HTERT RPE-1 (cell line): Measurements from ENCODE around the gene TULP1.

Experiments used
- in situ Hi-C: fragments of 300-500 bp; cut with MboI; formaldehyde crosslinking; loops from 4 replicates; pipeline ENCODE4 v1.14.3; 2020; ENCODE audit warnings: low sequenced_read_pairs

Gene TULP1

DNA sequence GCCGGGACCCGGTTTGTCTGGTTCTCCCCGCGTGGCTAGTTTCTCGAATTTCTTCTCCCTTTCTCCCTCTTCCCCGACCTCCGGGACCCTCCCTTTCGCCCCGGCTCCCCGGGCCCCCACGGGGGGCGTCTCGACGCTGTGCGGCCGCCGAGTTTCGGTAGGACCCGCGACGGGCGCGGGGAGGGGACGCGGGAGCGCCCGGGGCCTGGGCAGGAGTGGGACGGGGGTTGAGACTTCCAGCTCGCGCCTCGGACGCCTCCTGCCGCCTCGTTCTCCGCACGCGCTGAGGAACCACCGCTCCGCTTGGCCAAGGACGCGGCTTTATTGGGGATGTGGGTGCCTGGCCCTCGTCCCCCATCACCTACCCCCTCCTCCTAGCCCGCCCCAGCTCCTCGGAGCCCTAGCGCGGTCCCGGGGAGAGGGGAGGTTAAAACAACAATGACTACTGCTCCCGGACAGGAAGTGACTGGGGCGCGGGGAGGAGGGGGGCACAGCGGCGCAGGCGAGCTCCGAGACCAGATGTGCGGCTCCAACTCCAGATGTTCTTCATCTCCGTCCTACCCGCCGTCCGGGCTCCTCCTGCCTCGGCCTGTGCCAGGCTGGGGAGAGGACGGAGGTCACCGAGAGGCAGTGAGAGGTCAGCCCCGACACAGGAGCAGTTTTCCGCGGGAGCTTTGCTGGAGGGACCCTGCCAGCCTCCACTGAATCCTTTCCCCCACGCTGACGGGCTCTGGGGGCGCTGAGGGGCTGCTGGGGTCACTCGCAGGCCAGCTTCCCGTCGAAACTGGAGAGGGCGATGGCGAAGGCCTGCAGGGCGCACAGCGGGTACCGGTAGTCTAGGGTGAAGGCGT, 14.9 kb downstream of the TULP1 start:
- in situ Hi-C loops: no loop called here

DNA sequence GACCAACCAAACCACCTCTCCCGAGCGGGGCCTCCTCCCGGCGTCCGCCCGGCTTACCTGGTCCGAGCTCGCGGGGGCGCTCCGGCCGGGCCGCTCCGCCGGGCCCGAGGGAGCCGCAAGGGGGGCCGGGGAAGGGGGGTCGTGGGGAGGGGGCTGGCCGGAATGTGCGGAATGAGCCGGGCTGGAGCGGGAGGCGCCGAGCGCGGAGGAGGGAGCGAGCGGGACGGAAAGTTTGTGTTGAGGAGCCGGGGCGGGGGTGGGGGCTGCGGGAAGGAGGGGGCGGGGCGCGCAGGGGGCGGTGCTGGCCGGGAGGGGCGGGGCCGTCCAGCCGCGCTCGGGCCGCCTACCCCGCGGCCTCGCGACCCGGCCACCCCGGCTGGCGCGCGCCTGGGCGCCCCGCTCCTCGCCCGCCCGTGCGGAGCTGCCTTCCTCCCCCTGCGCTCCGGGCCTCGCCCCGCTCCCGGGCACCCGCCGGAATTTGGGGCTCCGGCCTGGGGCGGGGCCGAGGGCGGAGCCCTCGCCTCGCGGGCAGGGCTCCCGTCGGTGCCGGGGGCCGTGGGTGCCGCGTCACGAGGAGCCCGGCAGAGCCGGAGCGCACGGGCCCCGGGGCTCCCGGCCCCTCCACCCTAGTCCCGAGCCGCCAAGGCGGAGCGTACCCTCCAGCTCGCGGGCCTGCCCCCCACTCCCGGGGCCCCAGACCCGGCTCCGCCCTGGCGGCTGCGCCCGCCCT, 15.7 kb downstream of the TULP1 start, which contains the start of gene TEAD3:
Gene TEAD3, minus strand, starts transcription at position 239 of the 730 bp plus-strand sequence.
- in situ Hi-C loops: no loop called here

DNA sequence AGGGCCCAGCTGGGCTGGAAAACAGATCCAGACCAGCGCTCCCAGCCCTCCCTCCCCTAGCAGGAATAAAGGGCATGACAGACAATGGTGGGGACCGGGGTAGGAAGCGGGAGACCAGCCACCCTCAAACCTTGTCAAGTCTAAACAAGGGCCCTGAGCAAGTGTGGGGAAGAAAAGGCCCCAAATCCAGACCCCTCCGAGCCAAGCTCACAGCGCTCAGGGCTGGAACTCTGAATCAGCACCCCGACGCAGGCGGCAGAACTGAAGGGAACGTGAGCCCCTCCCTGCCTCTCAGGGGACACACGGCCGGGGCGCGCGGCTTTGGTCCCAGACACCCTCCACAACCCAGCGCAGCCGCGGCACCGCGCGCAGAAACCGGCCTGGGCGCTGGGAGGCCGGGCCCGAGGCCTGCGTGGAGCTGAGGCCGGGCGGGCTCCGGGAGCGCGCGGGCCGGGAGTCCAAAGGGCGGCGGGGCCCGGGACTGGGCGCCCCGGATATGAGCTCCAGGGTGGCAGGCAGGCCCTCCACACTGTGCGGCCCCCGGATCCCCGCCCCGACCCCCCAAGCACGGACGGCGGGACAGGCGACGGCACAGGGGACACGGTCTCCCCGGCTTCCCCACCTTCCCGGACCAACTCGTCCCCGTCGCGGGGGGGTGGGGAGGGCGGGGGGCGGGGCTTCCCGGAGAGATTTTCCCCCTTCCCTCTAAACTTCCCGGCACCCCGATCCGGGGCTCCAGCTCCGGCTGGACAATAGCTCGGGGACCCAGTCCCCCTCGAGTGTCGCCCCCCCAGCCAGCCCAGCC, 16.5 kb downstream of the TULP1 start:
- in situ Hi-C loops: no loop called here

DNA sequence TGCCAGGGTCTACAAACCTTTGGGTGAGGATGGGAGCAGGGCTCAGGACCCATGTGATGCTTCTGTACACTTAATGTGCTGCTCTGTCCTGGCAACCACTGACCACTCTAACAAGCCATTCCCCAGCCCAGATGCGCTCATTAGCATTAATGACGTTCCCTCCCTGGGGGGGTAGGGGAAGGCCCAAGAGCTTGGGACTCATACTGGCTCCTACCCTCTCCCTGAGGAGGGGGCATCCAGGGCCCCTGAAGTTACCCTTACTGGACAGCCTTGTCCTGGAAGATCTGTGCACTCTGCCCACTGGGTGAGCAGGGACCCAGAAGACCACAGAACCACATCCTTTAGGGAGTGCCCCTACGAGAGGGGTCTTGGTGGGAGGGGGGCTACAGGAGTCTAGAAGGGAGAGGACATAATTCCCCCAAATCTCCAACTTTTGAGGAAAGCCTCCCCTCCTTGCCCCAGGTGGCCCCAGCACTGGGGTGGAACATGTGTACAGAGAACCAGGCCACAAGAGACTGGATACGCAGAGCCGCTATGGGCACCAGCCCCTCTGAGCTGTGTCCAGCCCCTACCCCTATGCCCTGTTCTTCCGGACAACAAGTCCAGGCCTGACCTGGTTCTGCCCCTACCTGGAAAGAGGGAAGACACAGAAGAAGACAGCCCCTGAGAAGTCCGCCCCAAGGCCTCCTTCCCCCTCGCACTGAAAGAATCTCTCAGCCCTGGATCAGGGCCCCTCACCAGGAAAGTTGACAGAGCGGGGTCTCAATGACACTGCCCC, 17.2 kb downstream of the TULP1 start:
- in situ Hi-C loops: no loop called here

DNA sequence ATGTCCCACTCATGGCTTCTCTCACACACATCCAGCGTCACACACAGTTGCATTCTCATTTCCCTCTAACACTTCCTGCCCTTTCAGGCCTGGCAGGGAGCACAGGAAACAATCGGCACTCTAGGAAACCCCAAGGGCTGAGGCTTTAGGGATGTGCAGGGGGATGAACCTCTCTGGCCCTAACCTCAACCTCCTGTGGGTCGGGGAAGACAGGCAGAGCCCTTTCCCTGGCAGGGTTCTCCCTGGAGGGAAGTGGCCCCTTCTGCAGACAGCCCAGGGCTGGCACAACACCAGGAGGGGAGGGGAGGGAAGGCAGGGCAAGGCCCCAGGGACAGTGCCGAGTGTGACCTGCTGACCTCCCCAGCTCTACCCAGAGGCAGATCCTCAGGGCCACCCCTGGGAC, 18.5 kb downstream of the TULP1 start:
- in situ Hi-C loops: no loop called here

DNA sequence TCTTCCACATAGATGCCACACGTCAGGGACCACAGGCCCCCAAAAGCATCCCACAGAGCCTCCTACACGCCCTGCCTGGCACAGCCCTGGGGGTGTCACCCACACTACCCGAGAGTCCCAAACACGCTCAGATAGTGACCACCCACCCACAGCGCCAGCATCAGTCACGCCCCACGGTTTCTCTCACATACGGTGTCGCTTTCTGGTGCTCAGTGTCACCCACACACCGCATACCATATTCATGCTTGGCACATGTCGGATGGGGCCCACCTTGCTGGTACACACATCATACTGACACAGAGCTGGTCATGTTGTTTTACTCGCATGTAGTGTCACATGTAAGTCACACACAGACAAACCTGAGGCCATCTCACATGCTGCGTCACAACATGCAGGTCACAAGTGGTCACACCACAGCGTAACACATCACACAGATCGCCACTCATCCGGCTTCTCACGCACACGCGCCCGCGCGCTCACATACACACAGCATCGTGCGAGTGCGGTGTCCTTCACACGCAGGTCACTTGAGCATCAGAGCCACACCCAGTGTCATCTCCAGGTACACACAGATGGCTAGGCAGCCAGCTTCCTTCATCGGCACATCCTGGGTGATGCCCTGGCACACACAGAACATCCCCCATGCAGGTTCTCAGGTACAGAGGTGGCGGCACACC, 19.3 kb downstream of the TULP1 start:
- in situ Hi-C loops: no loop called here

DNA sequence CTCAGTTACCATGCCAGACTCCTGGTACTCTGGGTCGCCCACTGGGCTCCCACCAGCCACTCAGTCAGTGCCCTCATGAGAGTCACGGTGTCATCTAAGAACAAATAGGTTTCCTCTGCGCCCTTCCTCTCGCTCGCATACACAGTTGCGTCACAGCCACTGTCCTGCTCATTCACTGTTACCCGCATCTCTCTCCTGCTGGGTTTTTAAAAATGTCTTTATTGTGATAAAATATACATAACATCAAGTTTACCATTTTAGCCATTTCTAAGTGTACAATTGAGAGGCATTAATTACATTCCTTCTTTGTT, 19.8 kb downstream of the TULP1 start:
- in situ Hi-C loops: no loop called here

DNA sequence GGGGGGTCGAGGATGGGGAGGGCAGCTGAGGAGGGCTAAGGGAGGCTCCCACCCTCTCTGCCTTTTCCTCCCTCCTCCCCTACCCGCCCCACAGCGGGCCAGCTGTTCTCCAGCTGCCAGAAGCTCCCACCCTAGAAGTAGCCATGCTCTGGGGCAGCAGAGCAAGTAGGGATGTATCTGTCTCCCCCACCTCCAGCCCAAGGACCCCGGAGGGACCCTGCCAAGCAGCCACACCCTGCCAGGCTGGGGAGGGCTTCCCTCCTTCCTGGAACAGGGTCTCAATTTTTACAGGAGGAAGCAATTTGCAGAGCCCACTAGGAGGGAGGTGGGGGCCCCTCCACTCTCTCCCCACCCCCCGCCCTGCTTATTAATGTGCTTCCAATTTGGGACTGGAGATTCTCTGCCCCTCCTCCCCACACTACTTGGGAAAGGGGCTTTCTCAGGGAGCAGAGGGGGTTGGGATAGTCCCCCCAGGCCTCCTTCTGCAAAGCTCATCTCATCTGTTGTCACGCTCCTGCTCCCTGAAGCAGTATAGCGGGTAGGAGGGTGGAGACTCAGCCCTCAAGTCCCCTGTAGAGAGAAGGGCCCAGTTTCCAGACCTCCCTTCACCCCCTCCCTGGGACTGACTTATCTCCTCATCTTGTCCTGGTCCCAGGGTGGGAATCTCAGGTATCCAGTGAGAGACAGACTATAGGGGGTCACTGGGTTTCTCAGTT, 20.3 kb downstream of the TULP1 start:
- in situ Hi-C loops: no loop called here

DNA sequence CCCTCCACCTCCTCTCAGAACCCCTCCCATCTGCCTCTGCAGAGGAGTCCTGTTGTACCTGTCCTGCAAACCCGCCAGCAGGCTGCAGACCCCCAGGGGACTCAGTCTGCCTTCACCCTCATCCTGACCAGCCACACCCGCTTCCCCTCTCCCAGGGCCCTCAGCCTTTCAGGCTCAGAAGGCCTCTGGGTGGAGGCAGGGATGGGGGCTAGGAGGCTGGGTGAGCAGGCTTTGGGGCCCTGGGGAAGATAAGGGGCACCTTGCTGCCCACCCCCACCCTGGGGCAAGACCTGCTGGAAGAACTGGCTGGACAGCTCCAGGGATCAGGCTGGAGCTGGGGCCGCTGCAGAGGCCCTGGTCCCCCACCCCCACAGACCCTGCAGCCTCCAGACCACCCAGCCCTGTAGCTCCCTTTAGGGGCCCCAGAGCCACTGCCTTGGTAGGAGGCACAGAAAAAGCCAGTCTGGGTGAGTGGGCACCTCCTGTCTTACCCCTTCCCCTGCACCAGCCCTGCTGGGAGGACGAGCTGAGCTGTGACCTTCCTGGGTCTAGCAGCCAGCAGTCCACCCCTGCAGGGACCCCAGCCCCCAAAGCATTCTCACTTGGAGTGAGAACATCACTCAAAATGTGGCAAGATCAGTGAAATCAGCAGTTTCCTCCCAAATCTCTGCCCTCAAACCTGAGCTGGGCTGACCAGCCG, 21.0 kb downstream of the TULP1 start:
- in situ Hi-C loops: no loop called here

DNA sequence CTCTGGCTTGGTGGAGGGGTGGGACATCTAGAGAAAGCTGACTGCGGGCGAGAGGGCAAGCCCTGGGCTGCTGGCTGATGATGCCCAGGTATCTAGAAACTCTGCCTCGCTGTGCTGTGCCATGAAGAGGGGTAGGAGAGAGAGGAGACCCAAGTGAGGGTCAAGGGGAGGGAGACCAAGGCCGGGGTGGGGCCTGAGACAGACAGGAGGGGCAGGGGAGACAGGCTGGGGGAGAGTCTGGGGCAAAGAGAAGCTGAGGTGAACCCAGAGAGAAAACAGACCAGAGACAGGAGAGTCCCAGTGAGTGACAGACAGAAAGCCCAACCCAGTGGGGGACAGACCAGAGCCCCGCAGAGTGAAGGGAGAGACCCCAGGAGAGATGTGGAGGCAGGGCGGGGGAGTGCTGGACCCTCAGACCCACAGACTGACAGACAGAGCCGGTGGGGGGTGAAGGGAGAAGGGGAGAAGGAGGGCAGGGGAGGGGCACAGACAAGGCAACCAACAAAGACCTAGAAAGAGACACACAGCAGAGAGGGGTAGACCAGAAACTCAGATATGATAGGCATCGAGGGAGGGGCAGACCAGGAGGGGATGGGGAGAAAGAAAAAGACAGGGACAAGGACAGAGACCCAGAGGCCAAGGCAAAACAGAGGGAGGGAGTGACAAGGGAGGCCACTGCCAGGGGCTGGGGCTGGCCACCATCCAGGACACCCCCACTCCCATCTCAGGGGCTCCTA, 21.7 kb downstream of the TULP1 start:
- in situ Hi-C loops: no loop called here

DNA sequence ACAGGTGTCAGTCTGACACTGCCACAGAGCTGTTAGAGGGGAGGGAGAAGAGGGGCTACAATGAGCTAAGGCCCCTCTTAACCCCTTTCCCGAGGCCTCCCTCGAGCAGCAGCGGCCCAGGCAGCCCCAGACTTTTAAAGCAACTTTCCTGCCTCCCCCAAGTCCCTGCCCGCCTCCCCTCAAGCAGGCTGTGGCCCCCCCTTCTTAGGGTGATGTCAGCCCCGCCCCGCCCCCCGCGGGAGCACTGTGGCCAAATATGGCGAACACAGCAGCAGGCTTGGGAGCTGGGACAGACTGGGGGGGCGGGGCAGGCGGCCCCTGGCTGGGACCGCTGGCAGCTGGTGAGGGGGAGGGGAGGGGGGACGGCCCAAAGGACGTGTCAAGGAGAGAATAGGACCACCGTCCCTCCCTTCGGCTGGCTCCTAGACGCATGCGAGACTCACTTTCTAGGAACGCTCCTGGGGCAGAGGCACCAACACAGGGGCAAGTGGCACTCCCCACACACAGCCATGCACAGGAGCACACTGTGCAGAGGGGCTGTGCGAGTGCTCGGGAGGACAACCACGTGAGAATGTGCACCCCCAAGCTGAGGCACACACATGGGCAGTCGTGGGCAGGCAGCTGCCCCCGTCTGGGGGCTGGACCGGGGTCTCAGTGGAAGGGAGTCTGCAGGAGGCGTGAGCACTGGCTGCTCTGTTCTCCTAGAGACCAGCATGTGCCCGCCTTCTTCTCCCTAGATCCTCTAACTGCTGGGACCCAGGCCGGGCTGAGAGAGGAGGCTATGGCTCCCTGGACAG, 22.5 kb downstream of the TULP1 start:
- in situ Hi-C loops: no loop called here

DNA sequence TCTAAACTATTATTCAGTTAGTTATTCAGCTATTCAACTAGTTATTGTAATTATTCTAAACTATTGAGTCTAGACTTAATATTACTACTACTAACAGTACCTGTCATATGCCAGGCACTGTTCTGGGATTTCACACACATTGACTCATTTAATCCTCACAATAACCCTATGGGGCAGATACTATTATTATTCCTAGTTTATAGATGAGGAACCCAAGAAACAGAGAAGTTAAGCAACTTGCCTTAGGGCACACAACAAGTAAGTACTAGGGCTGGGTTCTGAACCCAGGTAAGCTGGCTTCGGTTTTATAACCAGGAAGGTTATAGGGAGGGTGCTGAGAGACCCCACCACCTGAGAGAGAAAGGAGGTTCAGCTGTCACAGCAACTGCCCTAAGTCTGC, 23.6 kb downstream of the TULP1 start:
- in situ Hi-C loops: no loop called here

DNA sequence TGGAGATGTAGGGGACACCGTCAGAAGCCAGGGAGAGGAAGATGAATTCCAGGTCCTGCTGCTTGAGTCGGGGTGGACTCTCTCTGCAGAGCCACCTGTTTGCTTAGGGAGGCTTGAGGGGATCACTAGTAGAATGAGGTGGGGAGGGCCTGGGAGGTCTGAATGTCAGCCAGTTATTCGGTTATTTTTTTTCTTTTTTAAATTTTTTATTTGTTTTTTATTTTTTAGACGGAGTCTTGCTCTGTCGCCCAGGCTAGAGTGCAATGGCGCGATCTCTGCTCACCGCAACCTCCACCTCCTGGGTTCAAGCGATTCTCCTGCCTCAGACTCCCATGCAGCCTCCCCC, 24.2 kb downstream of the TULP1 start:
- in situ Hi-C loops: no loop called here

DNA sequence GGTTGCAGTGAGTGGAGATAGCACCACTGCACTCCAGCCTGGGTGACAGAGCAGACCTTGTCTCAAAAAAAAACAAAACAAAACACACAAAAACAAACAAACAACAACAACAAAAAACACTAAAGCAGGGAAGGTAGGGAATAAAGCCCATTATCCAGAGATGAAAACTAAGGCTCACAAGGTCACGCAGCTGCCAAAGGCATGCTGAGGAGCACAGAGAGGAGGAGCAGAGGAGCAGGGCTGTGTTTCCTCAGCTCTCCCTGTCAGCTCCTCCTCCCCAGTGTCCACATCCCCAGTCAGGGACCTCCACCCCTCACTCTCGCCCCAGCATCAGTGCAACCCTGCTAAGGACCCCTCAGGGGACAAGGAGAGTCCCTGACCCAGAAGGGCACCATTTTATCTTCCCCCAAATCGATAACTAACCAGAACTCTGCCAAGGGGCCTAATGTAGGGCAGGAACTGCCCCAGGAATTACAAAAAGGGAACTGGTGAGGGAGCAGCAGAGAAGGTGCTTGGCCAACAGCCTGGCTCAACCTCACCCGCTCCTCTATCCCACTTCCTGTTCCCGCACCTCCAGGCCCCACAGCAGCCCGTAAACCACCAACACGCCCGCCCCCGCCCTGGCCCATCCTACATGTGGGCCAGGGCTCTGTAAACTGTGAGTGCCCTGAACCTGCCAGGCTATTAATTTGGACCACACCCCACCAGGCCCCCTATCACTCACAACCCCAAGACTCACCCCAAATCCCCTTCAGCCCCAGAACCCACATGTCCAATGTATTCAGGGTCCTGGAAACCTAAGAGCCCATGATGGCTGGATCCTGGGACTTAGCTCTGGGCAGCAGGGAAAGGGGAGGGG, 24.8 kb downstream of the TULP1 start:
- in situ Hi-C loops: no loop called here

DNA sequence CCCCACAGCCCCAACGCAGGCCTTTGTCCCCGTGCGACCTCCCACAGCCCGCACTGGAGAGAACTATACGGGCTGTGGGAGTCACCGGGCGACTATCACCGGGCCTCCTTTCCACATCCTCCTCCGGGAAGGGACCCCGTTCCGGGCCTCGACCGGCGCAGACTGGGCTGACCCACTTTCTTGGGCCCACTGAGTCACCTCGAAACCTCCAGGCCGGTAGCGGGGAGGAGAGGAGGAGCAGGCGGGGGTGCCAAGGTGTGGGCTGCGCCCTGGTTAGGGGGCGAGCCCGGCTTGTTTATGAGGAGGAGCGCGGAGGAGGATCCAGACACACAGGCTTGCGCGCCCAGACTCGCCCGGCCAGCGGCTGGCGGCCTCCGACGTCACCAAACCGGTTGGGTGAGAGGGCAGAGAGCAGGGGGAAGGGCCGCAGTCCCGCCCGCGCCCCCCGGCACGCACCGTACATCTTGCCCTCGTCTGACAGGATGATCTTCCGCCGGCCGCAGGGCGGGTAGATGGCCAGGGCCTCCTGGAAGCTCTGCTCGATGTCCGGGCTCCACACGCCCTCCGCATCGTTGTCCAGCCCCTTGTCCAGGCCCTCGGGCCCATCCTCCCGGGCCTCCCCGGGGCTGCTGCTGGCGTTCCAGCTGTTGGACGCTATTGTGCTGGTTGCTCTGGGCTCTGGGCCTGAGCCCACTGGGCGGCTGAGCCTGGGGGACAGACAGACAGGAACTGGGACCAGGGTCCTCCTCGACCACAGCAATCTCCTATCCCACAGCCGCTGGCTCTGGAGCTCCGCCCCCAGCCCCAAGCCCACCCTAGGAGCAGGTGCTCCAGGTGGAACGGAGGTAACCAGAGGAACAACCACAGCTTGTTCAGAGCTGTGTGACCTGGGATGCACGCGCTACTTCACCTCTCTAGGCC, 26.4 kb downstream of the TULP1 start:
- in situ Hi-C loops: no loop called here

DNA sequence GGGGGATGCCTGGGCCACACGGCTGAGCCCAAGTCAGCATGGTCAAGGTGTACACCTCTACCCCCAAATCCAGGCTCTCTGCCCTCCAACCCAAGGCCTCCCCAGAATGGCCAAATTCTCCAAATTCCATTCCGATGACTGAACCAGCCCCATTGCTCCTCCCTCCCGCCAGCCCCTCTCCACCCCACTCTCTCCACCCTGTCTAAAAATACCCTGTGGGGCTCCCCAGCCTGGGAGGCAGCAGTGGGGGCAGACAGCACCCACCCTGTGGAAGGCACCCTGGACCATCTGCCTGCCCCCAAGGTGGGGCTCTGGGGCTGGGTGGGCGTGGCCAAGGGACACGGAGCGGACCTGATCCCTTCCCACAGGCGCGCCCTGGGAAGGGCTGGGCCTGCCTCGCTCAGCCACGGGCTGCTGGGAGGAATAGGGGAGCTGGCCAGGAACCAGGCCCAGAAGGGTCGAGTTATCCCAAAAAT, 27.3 kb downstream of the TULP1 start:
- in situ Hi-C loops: no loop called here
